Spleen (tissue), 7 donors: Measurements from ENCODE around the gene CCDC39.

Experiments
- POLR2A ChIP-seq, 3 donors: fragments of 450-650 bp; IDR thresholded peaks; one replicate each; pipeline ENCODE4 v1.5.1; 2017; ENCODE audit warnings: antibody characterized with exemption in 3 of 3, mild to moderate bottlenecking in 1 of 3
- POLR2AphosphoS5 ChIP-seq, 3 donors: sonication (generic); formaldehyde crosslinking; IDR thresholded peaks; one replicate each; pipeline ENCODE4 v1.5.1; 2017; ENCODE audit warnings: antibody characterized with exemption in 3 of 3
- TF ChIP-seq, protein P1 (sequence below), 11 experiments: fragments of 200-600 bp in 7 of 11; fragments of 450-650 bp in 4 of 11; sonication (generic) in 4 of 11; IDR thresholded peaks in 8 of 11; conservative IDR thresholded peaks in 3 of 11; 1 replicate in 7 of 11; 2 replicates in 4 of 11; pipeline versions ENCODE4 v1.4.0 to v1.8.0; 2016 to 2021; ENCODE audit warnings: antibody characterized with exemption in 11 of 11, inconsistent platforms in 4 of 11, mild to moderate bottlenecking in 1 of 11
- donor health status: DM: no; HTN: no; CAD: no; lungs with moderate emphysema.
- donor health status: DM: no; HTN: no; CAD: no.
- donor health status: DM: no; HTN: no; CAD: no.

DNA sequence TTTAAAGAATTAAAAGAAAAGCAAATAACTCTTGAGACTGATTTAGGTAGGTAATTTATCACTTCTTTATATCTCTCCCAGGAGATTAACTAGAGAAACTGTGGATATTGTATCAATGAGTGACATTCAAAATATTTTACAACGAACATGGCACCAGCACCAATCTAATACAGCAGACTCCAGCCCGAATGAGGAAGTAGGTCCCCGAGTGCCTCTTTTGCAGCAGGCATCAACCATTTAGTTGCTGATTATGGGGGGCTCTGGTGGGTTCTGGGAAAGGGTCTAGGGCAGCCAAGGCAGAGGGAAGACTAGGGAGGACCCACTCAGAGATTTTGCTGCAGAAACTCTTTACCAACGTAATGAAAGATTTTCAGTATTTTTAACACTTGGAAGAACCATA lies 109.1 kb downstream of the CCDC39 start:
- TF ChIP-seq, protein P1, sequence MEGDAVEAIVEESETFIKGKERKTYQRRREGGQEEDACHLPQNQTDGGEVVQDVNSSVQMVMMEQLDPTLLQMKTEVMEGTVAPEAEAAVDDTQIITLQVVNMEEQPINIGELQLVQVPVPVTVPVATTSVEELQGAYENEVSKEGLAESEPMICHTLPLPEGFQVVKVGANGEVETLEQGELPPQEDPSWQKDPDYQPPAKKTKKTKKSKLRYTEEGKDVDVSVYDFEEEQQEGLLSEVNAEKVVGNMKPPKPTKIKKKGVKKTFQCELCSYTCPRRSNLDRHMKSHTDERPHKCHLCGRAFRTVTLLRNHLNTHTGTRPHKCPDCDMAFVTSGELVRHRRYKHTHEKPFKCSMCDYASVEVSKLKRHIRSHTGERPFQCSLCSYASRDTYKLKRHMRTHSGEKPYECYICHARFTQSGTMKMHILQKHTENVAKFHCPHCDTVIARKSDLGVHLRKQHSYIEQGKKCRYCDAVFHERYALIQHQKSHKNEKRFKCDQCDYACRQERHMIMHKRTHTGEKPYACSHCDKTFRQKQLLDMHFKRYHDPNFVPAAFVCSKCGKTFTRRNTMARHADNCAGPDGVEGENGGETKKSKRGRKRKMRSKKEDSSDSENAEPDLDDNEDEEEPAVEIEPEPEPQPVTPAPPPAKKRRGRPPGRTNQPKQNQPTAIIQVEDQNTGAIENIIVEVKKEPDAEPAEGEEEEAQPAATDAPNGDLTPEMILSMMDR (IDR thresholded peaks at IDR 0.05 in 8 of 11, conservative IDR thresholded peaks at IDR 0.05 in 3 of 11) = no peak
- TF ChIP-seq POLR2A (IDR thresholded peaks at IDR 0.05) (no peak), POLR2AphosphoS5 (IDR thresholded peaks at IDR 0.05) (no peak)
